Stomach (tissue), 4 donors: ENCODE data around the gene GADL1.

Experiments
- CTCF ChIP-seq, 7 experiments: fragments of 450-650 bp in 4 of 7; fragments of 200-600 bp in 3 of 7; sonication (generic) in 3 of 7; IDR thresholded peaks; one replicate each; pipeline ENCODE4 v1.5.1; 2016 to 2019; ENCODE audit warnings: antibody characterized with exemption in 7 of 7, control low read depth in 2 of 7, mild to moderate bottlenecking in 1 of 7
- POLR2A ChIP-seq, 4 donors: fragments of 450-650 bp; IDR thresholded peaks; one replicate each; pipeline ENCODE4 v1.6.1; 2016; ENCODE audit warnings: antibody characterized with exemption in 4 of 4, control low read depth in 2 of 4, mild to moderate bottlenecking in 1 of 4, moderate library complexity in 1 of 4
- POLR2AphosphoS5 ChIP-seq, 3 donors: sonication (generic); formaldehyde crosslinking; IDR thresholded peaks; one replicate each; pipeline ENCODE4 v1.6.1; 2016; ENCODE audit warnings: antibody characterized with exemption in 3 of 3

GRCh38 chr3:30933478-30934207 is 39.2 kb upstream of the GADL1 start:
- TF ChIP-seq CTCF (IDR thresholded peaks at IDR 0.05) (no peak), POLR2A (IDR thresholded peaks at IDR 0.05) (no peak), POLR2AphosphoS5 (IDR thresholded peaks at IDR 0.05) (no peak)
